HK-2 (cell line): ENCODE measurements around the gene C1orf21.

Source experiments
- DNase-seq: peaks from one replicate; pipeline ENCODE4 v3.0.0-alpha.2; 2018; ENCODE audit not compliant: unreplicated experiment

The C1orf21 gene

GRCh38 chr1:184445997-184446396, 59.2 kb downstream of the C1orf21 start:
- no peak for DNase-seq

- DNase-seq: no peak
Measured at GRCh38 chr1:184447651-184448185, 60.9 kb downstream of the C1orf21 start.

GRCh38 chr1:184449916-184450315, 63.1 kb downstream of the C1orf21 start:
- no peak for DNase-seq

DNA sequence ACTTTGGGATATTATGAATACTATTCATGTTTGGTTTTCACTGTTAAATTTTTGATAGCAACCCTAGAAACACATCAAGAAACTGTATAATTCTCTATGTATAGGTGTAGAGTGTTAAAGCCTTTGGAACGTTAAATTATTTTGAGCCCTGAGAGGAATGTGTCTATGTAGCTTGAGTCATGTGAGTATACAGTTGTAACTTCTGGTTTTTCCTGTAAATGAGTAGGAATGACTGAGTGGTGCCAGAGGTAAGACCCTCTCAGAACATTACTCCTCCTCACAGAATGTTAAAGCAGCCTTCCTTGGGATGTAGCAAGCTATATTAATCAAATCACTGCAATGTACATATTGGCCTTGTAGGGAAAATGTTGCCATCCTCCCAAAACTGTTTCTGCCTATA, 69.0 kb downstream of the C1orf21 start:
- no peak for DNase-seq

- no peak for DNase-seq
Measured at GRCh38 chr1:184456189-184456588, 69.4 kb downstream of the C1orf21 start.

- DNase-seq: no peak
Measured at GRCh38 chr1:184457500-184457899, 70.7 kb downstream of the C1orf21 start.

- no peak for DNase-seq
Measured at GRCh38 chr1:184461321-184461720, 74.5 kb downstream of the C1orf21 start.

DNA sequence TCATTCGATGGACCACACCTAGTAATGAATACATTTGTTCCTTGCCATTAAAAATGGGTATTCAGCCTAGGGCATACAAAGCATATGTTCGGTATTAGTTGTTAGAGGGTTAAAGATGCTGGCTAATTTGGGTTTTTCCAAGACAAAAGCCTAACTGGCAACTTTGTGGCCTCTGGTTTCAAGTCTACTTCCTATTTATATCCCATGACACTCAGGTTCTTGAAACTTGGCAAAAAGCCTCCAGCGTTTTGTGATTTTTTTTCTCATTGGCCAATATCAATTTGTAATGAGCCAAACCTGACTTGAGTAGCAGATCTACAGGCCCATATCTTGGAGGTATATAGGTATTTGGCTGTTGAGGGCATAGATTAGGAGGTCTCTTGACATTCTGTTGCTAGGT, 75.3 kb downstream of the C1orf21 start:
- no peak for DNase-seq

DNA sequence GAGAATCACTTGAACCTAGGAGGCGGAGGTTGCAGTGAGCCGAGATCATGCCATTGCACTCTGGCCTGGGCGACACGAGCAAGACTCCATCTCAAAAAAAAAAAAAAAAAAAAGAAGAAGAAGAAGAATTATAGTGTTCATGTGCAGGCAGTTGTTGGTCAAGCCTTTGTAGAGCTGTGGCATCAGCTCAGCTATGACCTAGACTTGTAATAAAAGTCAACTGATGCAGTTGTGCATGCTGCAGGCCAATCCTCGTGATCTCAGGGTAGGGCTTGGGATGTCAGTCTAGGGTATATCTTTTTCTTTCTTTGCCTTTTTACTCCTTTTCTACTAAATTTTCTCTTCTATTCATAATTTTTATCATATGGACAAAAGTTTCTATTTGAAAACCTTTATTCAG, 76.2 kb downstream of the C1orf21 start:
- no peak for DNase-seq

DNA sequence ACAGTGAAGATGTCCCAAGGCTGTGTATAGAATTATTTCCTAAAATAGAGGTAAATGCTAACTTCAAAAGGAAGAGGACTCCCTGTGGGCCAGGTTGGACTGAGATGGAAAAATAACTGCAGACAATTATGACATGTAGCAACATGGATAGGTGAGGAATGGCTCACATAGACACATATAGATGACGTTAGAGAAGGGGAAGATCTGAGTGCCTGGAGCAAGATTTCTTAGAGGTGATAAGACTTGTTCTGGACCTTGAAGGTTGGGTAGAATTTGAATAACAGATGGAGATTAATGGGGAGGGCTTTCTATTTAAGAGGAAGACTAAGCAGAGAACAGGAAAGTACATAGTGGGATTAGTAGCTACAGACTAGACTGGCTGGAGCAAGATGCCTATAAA, 76.9 kb downstream of the C1orf21 start:
- DNase-seq: no peak

GRCh38 chr1:184464757-184465156, 77.9 kb downstream of the C1orf21 start:
- DNase-seq: no peak

DNA sequence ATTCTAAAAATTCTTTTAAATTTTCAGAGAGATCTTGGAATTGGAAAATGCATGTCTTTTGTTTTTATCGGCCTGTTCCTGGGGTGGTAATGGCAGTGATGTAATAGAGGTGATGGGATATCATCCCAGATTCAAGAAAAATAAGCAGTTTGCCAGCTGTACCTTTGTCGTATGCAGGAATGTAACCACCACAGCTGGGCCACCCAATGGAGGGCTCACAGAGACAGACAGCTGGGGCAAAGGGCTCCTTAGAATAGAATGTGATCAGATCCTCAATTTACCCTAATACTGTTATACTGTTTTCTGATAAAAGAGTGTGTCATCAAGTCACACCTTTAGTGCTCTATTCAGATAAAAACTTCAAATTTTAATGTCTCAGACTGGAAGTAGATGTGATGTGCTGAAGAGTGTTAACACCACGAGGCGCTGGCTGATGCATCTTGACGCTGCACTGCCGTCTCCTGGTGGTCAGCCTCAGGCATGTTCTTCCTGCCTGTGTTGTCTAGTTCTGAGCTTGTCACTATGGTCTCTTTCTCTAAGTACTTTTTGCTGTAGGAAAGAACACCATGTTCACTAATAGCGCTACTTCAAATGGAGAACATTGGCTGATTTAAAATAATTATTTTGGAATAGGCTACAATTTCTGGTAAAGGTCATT, 78.8 kb downstream of the C1orf21 start:
- DNase-seq: no peak

DNA sequence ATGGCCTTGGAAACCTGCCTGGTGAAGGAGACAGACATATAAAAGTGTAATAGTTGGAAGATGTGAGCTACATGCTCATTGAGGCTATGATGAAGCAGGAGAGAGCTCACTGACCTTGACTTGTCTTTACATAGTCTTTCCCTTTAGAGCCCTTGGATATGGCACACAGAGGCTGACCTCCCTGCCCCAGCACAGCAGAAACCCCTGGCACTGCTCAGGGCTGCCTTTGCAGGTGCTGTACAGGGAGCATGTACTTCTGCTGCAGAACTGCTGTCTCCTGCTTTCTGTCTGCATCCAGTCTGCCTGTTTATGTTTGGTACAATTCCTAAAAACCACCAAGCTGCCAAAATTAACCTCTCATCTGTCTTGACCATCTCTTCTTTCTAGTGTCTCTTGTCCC, 80.5 kb downstream of the C1orf21 start:
- DNase-seq: no peak

- no peak for DNase-seq
Measured at GRCh38 chr1:184469396-184469795, 82.6 kb downstream of the C1orf21 start.

GRCh38 chr1:184471686-184472085, 84.9 kb downstream of the C1orf21 start:
- no peak for DNase-seq

DNA sequence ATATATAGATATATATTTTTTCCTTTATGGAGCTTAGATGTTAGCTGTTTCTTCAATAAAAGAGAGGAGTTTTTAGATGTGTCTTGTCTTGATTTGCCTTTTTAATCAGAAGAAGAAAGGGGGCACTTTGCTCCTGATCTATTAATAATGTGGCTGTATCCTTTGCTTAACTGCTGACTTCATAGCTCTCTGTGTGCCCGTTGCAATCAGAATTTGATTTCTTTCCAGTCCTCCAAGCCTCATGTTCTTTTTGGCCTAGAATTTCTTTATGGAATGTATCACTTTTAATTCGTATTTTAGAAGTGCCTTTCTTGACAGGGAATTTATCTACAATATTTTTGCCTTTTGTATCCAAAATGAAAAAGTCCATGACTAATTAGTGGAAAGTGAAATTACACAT, 85.3 kb downstream of the C1orf21 start:
- DNase-seq: no peak

- DNase-seq: no peak
Measured at GRCh38 chr1:184473176-184473966, 86.5 kb downstream of the C1orf21 start.

DNA sequence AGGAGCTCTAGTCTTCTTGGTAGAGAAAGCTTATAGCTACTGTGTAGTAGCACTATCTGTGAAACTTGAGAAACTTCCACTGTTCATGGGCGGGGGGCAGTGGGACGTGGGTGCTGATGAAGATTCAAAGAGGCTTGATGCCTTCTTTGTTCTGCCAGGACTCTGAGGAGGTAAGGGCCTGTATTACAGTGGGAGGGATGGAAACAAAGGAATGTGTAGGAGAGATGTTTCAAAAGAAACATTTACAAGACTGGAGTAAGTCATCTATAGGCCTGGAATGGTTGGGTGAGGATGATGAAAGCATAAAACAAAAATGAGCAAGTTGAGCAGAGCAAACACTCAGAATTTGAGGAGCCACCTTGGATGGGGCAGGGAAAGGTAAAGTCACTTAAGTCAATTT, 89.4 kb downstream of the C1orf21 start:
- no peak for DNase-seq

DNA sequence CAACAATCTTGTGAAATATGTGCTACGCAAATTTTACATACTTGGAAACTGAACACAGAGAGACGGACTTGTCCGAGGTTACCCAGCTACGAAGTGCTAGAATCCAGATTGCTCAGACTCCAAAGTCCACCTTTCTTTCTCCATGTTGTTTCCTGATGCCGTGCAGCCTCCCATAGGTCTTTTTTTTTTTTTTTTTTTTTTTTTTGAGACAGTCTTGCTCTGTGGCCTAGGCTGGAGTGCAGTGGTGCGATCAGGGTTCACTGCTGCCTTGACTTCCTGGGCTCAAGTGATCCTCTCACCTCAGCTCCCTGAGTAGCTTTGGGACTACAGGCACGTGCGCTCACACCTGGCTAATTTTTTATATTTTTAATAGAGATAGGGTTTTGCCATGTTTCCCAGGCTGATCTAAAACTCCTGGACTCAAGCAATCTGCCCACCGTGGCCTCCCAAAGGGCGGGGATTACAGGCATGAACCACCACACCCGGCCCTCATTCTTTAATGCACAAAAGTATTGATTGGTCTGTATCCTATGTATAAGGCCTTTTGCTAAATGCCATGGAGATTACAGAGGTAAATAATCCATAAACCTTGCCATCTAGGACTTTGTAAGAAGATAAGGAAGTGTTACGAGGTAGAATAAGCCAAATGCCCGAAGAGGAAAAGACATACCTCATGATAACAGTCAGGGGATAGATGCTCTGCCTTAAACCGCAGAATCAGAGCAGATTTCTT, 92.8 kb downstream of the C1orf21 start:
- no peak for DNase-seq

GRCh38 chr1:184480736-184481135, 93.9 kb downstream of the C1orf21 start:
- no peak for DNase-seq

GRCh38 chr1:184482136-184482535, 95.3 kb downstream of the C1orf21 start:
- DNase-seq: no peak

DNA sequence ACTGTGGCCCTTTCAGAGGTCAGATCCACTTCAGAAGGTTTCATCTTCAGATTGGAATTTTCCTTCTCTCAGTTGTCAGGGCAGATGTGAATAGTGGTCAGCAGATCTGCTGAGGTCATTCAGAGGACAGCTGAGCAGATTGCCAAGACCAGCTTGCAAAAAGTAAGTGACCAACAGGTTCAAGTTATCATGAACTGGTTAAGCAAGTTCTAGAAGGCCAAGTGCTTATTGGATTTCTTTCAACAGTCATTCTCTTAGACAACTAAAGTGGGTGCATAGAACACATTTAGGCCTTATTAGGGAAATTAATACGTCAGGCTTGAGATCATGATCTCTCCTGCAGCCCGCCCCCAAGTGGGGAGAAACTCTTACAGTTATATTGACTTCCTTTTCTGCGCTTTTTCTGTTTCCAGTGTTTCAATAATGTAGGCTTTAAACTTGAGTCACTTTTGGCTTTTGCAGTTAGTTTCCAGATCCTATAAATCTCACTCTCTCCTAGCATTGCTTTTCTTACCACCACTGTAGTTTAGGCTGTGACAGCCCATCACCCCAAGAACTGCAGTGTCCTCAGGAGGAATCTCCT, 96.4 kb downstream of the C1orf21 start:
- no peak for DNase-seq
